DND-41 (cell line): ENCODE measurements around the gene RCC2.

Source experiments
- ATAC-seq: fragments of 200-7000 bp; cut with Tn5 transposase; 3 replicates; pipeline ENCODE4 v1.9.1; 2021; ENCODE audit warnings: low read depth; ENCODE audit not compliant: insufficient read depth
- DNase-seq: peaks from one replicate; pipeline ENCODE4 v3.0.0-alpha.2; 2020
- H2AFZ ChIP-seq: 2 replicates; pipeline ENCODE4 v1.6.0; 2012; ENCODE audit warnings: low read depth, low read length
- H3K27ac ChIP-seq: 2 replicates; pipeline ENCODE4 v1.5.1; 2012; ENCODE audit warnings: low read length, inconsistent platforms
- H3K27me3 ChIP-seq: fragments of 200-600 bp; sonication (generic); 2 replicates; pipeline ENCODE4 v1.6.0; 2012; ENCODE audit warnings: low read length, mild to moderate bottlenecking, inconsistent platforms; ENCODE audit not compliant: insufficient read depth, poor library complexity
- H3K36me3 ChIP-seq: 2 replicates; pipeline ENCODE4 v1.5.1; 2012; ENCODE audit warnings: low read length, inconsistent platforms; ENCODE audit not compliant: insufficient read depth
- H3K4me1 ChIP-seq: 2 replicates; pipeline ENCODE4 v1.5.1; 2012; ENCODE audit warnings: mild to moderate bottlenecking, low read length; ENCODE audit not compliant: insufficient read depth
- H3K4me2 ChIP-seq: 2 replicates; pipeline ENCODE4 v1.6.0; 2012; ENCODE audit warnings: mild to moderate bottlenecking, moderate library complexity, low read length, inconsistent platforms; ENCODE audit not compliant: insufficient read depth
- H3K4me3 ChIP-seq, 2 experiments: fragments of 200-600 bp in 1 of 2; shearing (Covaris generic) in 1 of 2; 2 replicates each; pipeline ENCODE4 v1.5.1; 2012 to 2016; ENCODE audit warnings: inconsistent platforms in 2 of 2, low read length in 2 of 2, mild to moderate bottlenecking in 2 of 2, low read depth in 1 of 2, moderate library complexity in 1 of 2
- H3K79me2 ChIP-seq: 2 replicates; pipeline ENCODE4 v1.6.0; 2012; ENCODE audit warnings: low read length, inconsistent platforms; ENCODE audit not compliant: insufficient read depth
- H3K9ac ChIP-seq: 2 replicates; pipeline ENCODE4 v1.6.0; 2012; ENCODE audit warnings: low read depth, mild to moderate bottlenecking, inconsistent platforms, low read length, moderate library complexity
- H3K9me3 ChIP-seq: 2 replicates; pipeline ENCODE4 v1.5.1; 2012; ENCODE audit warnings: low read length, moderate library complexity, mild to moderate bottlenecking, inconsistent platforms; ENCODE audit not compliant: insufficient read depth, severe bottlenecking
- H4K20me1 ChIP-seq: 2 replicates; pipeline ENCODE4 v1.6.0; 2012; ENCODE audit warnings: low read length; ENCODE audit not compliant: insufficient read depth
- EZH2 ChIP-seq: IDR thresholded peaks from 3 replicates; pipeline ENCODE4 v1.6.1; 2012; ENCODE audit warnings: borderline replicate concordance, low read depth, mild to moderate bottlenecking, moderate library complexity, low read length, inconsistent platforms; ENCODE audit not compliant: severe bottlenecking
- TF ChIP-seq, protein P1 (sequence below): IDR thresholded peaks from 2 replicates; pipeline ENCODE4 v1.5.1; 2012; ENCODE audit warnings: borderline replicate concordance, low read length, moderate library complexity, mild to moderate bottlenecking; ENCODE audit not compliant: poor library complexity, severe bottlenecking; ENCODE audit errors: extremely low read depth

RCC2 gene

DNA sequence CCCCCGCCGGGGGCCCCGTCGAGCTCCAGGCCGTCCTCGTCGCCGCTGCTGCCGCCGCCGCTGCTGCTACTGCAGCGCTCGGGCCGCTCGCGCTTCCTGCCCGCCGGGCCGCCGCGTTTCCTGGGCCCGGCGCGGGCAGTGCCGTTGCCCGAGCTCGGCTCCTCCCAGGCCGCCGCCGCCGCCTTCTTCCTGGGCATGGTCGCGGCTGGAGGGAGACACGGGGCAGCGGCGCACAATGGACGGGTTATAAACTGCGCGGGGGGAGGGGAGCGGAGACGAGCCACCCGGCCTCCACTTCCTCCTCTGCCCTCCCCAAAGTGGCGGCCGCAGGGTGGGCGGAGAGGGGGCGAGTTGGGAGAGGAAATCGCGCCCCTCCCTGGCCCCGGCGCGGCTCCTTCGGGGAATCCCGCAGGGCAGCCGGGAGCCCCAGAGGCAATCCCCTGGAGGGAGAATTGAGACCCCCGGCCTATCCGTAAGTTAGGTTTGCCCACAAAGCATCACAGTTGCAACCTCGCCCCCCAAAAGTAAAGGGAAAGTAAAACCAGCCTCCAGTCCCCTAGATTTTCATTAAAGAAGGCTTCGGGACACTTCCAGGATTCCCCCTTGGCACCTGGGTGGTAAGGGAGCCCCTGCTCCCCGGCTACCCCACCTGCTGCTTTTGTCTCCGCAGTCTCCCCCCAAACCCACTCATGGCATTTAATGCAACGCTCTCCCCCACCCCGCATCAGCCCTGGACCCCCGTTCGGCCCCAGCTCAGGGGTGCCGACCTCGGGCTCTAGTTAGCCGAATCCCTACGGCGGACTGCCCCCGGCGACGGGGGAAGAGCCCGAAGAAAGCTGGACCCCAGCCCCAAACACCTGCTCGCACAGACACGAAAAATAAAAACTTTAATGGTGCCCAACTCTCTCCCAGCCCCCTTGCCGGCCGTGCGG is 893 bp downstream of the RCC2 start:
- H3K4me2 ChIP-seq = peak overlapping the region; percentile 63
- H3K4me3 ChIP-seq = peak overlapping the region; percentile 81 to 99
- H3K27me3 ChIP-seq = no peaks in the 10 kb centered on the region
- peaks cover 39% of the 10 kb centered on the region for H4K20me1 ChIP-seq
- TF ChIP-seq, protein P1, sequence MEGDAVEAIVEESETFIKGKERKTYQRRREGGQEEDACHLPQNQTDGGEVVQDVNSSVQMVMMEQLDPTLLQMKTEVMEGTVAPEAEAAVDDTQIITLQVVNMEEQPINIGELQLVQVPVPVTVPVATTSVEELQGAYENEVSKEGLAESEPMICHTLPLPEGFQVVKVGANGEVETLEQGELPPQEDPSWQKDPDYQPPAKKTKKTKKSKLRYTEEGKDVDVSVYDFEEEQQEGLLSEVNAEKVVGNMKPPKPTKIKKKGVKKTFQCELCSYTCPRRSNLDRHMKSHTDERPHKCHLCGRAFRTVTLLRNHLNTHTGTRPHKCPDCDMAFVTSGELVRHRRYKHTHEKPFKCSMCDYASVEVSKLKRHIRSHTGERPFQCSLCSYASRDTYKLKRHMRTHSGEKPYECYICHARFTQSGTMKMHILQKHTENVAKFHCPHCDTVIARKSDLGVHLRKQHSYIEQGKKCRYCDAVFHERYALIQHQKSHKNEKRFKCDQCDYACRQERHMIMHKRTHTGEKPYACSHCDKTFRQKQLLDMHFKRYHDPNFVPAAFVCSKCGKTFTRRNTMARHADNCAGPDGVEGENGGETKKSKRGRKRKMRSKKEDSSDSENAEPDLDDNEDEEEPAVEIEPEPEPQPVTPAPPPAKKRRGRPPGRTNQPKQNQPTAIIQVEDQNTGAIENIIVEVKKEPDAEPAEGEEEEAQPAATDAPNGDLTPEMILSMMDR = no peak
- TF ChIP-seq EZH2 = no peak
- H3K9me3 ChIP-seq = no peaks in the 10 kb centered on the region
- peaks cover 66% of the 10 kb centered on the region for H3K79me2 ChIP-seq
- H2AFZ ChIP-seq = peak overlapping the region; percentile 44
- H3K36me3 ChIP-seq = peaks cover 43% of the 10 kb centered on the region
- DNase-seq (peak; percentile 84), ATAC-seq (peak; percentile 60)
- H3K4me1 ChIP-seq = peaks cover 60% of the 10 kb centered on the region
- H3K27ac ChIP-seq = peak overlapping the region; percentile 95
- H3K9ac ChIP-seq = peak overlapping the region; percentile 92

DNA sequence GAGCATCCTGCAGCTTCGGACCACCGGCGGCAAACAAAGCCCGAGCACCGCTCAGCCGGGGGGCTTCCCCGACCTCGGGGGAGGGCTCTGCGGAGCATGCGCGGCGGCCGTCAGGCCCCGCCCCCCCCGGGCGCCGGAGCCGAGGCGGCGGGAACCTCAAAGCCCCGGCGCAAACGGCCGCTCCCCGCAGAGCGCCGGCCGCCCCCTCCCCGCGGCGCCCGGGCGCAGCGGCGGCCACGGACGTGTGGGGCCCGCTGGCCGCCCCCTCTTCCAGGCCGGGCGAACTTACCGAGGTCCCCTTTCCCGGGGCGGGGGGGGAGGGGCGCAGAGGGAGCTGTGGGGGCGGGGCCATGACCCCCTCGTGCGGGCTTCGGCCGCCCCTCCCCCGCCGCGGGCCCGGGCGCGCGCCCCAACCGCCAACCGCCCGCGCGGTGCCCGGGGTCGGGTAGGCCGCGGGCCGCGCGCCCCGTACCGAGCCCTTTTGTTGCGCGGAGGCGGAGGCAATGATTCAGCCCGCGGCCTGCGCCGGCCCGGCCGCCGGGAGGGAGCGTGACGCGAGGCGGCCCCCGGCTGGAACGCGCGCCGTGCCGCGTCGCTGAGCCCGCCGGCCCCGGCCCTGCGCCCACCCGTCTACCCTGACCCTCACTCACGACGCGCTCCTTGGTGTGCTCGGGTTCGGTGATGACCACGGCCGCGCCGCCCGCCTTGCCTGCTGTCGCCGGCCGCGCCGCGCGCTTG is 1.7 kb downstream of the RCC2 start:
- Histone ChIP-seq H3K9ac (peak overlapping the region; percentile 92), H4K20me1 (peaks cover 47% of the 10 kb centered on the region), H3K27me3 (no peaks in the 10 kb centered on the region), H3K4me3 (peak overlapping the region; percentile 81 to 99; a peak in 3 of 4 replicates), H3K79me2 (peaks cover 74% of the 10 kb centered on the region), H3K36me3 (peaks cover 50% of the 10 kb centered on the region), H3K4me2 (peak overlapping the region; percentile 77), H3K4me1 (peaks cover 60% of the 10 kb centered on the region), H3K27ac (peak overlapping the region; percentile 95), H3K9me3 (no peaks in the 10 kb centered on the region), H2AFZ (peak overlapping the region; percentile 44; the same call in 1 of the 2 replicates)
- no peak for TF ChIP-seq EZH2
- DNase-seq (peak; percentile 59), ATAC-seq (peak; percentile 28; the same call in 2 of the 3 replicates)

DNA sequence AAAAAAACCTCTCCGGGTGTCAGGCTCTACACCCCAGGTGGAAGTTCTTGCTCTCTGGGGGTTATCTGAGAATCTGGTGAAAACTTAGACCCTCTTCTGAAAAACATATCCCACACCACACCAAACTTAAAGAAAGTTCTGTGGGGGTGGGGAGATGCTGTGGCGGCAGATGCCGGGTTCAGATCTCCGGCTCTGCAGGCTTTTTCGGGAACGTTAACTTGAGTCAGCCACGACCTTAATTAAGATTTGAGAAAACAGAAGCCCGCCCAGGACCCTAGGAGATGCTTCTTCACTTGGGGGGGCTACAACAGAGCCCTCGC is 2.3 kb downstream of the RCC2 start:
- Histone ChIP-seq H3K36me3 (peaks cover 55% of the 10 kb centered on the region), H3K27ac (peak overlapping the region; percentile 95)

More for the DNA sequence above, 2.3 kb downstream of the RCC2 start:
- Histone ChIP-seq H2AFZ (no peak overlapping the region), H3K9me3 (no peaks in the 10 kb centered on the region), H3K79me2 (peaks cover 80% of the 10 kb centered on the region), H3K9ac (peak overlapping the region; percentile 92), H4K20me1 (peaks cover 52% of the 10 kb centered on the region), H3K4me3 (peak overlapping the region; percentile 72 to 81), H3K4me2 (peak overlapping the region; percentile 77), H3K4me1 (peaks cover 59% of the 10 kb centered on the region), H3K27me3 (no peaks in the 10 kb centered on the region)
- no peak for ATAC-seq
- no peak for DNase-seq
- TF ChIP-seq EZH2 = no peak
- TF ChIP-seq, protein P1 = no peak
